Esophagus squamous epithelium (tissue), 5 donors: ENCODE data around the gene PHF12. TPM values are rescaled to one million over a fixed set of nuclear protein-coding genes. Genes with fewer than 3 reads are reported as not detected.
A peak's percentile ranks its signal among the peaks of the same experiment; 100 is the strongest.

Experiments
- DNase-seq: peaks from one replicate; lab custom pipeline; 2025; lab: John Stamatoyannopoulos, UW
- H3K27ac ChIP-seq, 4 donors: fragments of 200-600 bp; sonication (generic); one replicate each; pipeline ENCODE4 v1.5.1; 2016 to 2019; ENCODE audit warnings: mild to moderate bottlenecking in 1 of 4
- H3K27me3 ChIP-seq, 4 donors: fragments of 200-600 bp; sonication (generic); 1 replicate in 3 of 4; 2 replicates in 1 of 4; pipeline versions ENCODE4 v1.5.1 to v1.6.0; 2017 to 2021; ENCODE audit warnings: antibody characterized with exemption in 1 of 4
- H3K36me3 ChIP-seq, 3 donors: fragments of 200-600 bp; sonication (generic); one replicate each; pipeline ENCODE4 v1.5.1; 2016 to 2019
- H3K4me1 ChIP-seq, 3 donors: fragments of 200-600 bp; sonication (generic); one replicate each; pipeline ENCODE4 v1.5.1; 2017 to 2019
- H3K4me3 ChIP-seq, 4 donors: fragments of 200-600 bp; sonication (generic); 1 replicate in 3 of 4; 2 replicates in 1 of 4; pipeline ENCODE4 v1.5.1; 2016 to 2019; ENCODE audit warnings: mild to moderate bottlenecking in 2 of 4, moderate library complexity in 1 of 4
- H3K9me3 ChIP-seq, 3 donors: fragments of 200-600 bp; sonication (generic); one replicate each; pipeline ENCODE4 v1.5.1; 2016 to 2019
- CTCF ChIP-seq, 6 experiments: fragments of 450-650 bp in 4 of 6; fragments of 200-600 bp in 2 of 6; sonication (generic) in 2 of 6; IDR thresholded peaks; one replicate each; pipeline ENCODE4 v1.5.1; 2016 to 2019; ENCODE audit warnings: antibody characterized with exemption in 6 of 6, mild to moderate bottlenecking in 4 of 6, moderate library complexity in 4 of 6
- POLR2A ChIP-seq, 4 donors: fragments of 450-650 bp; IDR thresholded peaks; one replicate each; pipeline ENCODE4 v1.6.1; 2017; ENCODE audit warnings: antibody characterized with exemption in 4 of 4, mild to moderate bottlenecking in 4 of 4, moderate library complexity in 3 of 4
- WGBS, 2 donors: methylation state at CpG; one replicate each; pipeline ENCODE4 v1.1.5; 2018; 5-methylcytosine and 5-hydroxymethylcytosine counted together
- intact Hi-C: fragments of 100-400 bp; cut with DNase I; formaldehyde crosslinking; loops from one replicate; pipeline ENCODE4 v1.15.0; 2022
- total RNA-seq, 4 donors: library from RNA; depleted of rRNA; stranded (reverse); fragments of >200 nt; gene quantifications; one replicate each; pipeline ENCODE4 v1.1.0, GENCODE V29; 2016
- donor health status: DM: yes; HTN: yes; CAD: no.

PHF12 gene
- total RNA-seq, 4 donors from 2014 or later: 13.0 to 35.6 (median 18.8) TPM

- Histone ChIP-seq H3K27ac (peak within 1 kb of the TSS; percentile 78 to 95 (median 88)), H3K36me3 (peaks cover 7 to 32% (median 9%) of the 10 kb centered on the region in 3 donors), H3K9me3 (no peaks in the 10 kb centered on the region), H3K4me3 (peak within 1 kb of the TSS; percentile 55 to 92 (median 82)), H3K4me1 (peaks cover 14 to 74% (median 34%) of the 10 kb centered on the region in 3 donors), H3K27me3 (no peaks in the 10 kb centered on the region)
- peak; percentile 54 for DNase-seq
- WGBS, 2 donors: 3 to 11% methylated on average over 1 to 8 of the region's 55 CpGs
- intact Hi-C loops: no loop called here
- peak in 1 of 4 donors; percentile 70 for TF ChIP-seq POLR2A (IDR thresholded peaks at IDR 0.05)
- TF ChIP-seq CTCF (IDR thresholded peaks at IDR 0.05): peak; percentile 74 to 98 (median 96)
Measured at GRCh38 chr17:28902819-28903545, 48.3 kb downstream of the PHF12 start, which contains the start of gene DHRS13. DHRS13 (minus strand) TSS chr17:28903079; CDS start chr17:28902944, 135 bp downstream.

DNA sequence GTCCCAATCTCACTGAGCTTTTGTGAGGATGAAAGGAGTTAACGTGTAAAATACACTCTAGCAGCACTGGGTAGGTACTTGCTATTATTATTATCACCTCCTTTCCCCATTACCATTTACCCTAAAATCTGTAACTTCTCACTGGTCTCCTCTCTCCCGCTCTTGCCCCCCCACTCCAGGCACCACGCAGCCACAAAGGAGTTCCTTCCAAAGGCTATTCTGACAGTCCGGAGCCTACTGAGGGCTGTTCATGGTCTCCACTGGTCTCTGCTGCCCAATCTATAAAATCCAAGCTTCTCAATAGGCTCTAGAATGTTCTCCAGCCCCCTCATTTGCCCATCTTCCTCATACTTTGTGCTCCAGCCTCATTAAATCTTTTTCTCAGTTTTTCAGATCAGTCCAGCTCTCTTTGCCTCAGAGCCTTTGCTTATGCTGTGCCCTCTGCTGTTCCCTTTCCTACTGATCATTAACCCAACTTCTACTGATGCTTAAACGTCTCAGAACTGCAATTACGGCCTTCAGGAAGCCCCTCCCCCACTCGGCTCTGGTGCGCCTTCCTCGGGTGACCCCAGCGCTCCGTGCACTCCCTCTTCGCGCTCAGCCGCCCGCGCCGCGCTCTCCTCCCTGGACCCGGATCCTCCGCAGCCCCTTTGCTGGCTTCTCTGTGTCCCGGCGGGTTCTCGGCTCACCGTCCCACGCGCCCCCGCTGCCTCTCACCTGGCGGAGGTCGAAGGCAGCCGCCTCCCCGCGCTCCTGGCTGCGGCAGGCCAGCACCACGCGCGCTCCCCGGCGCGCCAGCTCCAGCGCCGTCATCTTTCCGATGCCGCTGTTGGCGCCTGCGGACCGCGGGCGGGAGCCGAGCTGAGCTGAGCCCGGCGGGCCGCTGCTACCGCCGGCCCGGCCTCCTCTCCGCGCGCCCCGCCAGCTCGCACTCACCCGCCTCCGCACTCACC is 49.2 kb downstream of the PHF12 start:
- H3K36me3 ChIP-seq: peaks cover 6 to 23% (median 7%) of the 10 kb centered on the region in 3 donors
- intact Hi-C loops: no loop called here
- H3K9me3 ChIP-seq: no peaks in the 10 kb centered on the region
- no peak for DNase-seq
- H3K4me3 ChIP-seq: peak overlapping the region; percentile 55 to 92 (median 82)
- TF ChIP-seq POLR2A (IDR thresholded peaks at IDR 0.05) (peak in 1 of 4 donors; percentile 30), CTCF (IDR thresholded peaks at IDR 0.05) (no peak)
- H3K4me1 ChIP-seq: peaks cover 18 to 71% (median 26%) of the 10 kb centered on the region in 3 donors
- H3K27ac ChIP-seq: peak overlapping the region; percentile 78 to 95 (median 88)
- no peaks in the 10 kb centered on the region for H3K27me3 ChIP-seq
- WGBS, 2 donors: 6 to 9% methylated on average over 20 to 26 of the region's 62 CpGs

GRCh38 chr17:28900986-28901726 is 50.2 kb downstream of the PHF12 start:
- H3K4me1 ChIP-seq: peaks cover 24 to 69% (median 28%) of the 10 kb centered on the region in 3 donors
- H3K9me3 ChIP-seq: no peaks in the 10 kb centered on the region
- 80 to 92% methylated on average over 3 to 11 of the region's 24 CpGs for WGBS, 2 donors
- DNase-seq: no peak
- H3K4me3 ChIP-seq: peak overlapping the region in 1 of 4 donors; percentile 92
- intact Hi-C loops: no loop called here
- no peaks in the 10 kb centered on the region for H3K27me3 ChIP-seq
- peaks cover 1 to 13% (median 3%) of the 10 kb centered on the region in 3 donors for H3K36me3 ChIP-seq
- H3K27ac ChIP-seq: no peak overlapping the region
- TF ChIP-seq CTCF (IDR thresholded peaks at IDR 0.05): no peak
- no peak for TF ChIP-seq POLR2A (IDR thresholded peaks at IDR 0.05)

DNA sequence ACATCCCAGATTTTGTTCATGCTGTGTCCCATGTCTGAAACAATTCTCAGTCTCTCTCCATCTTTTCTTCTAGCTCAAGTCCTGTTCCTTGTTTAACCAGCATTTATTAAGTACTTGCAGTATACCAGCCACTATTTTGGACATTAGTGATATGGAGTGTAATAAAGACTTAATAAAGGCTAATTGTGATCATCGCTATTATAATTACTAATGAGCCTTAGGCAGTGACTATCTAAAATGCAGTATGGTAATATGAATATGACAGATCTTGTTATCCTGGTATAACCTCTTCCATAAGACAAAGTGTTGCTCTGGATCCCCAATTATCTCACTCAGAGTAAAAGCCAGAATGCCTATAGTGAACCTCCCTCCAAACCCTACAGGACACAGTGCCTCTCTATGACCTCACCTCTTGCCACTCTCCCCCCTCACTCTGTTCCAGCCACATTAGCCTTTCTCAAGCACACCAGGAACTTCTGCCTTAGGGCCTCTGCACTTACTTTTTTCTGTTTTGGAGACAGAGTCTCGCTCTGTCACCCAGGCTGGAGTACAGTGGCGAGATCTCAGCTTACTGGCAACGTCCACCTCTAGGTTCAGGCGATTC is 52.0 kb downstream of the PHF12 start:
- Histone ChIP-seq H3K27me3 (no peaks in the 10 kb centered on the region), H3K4me3 (no peak overlapping the region), H3K27ac (peak overlapping the region in 3 of 4 donors; percentile 19 to 98 (median 97)), H3K4me1 (peaks cover 30 to 80% (median 46%) of the 10 kb centered on the region in 3 donors), H3K36me3 (peaks cover 0 to 5% (median 0%) of the 10 kb centered on the region in 3 donors), H3K9me3 (no peaks in the 10 kb centered on the region)
- DNase-seq: no peak
- TF ChIP-seq POLR2A (IDR thresholded peaks at IDR 0.05): no peak
- TF ChIP-seq CTCF (IDR thresholded peaks at IDR 0.05): no peak
- 91 to 99% methylated on average over 5 of the region's 5 CpGs for WGBS, 2 donors
- intact Hi-C loops: no loop called here
